A549 (cell line): ENCODE data around the gene PLCB4. TPM values are rescaled to one million over a fixed set of nuclear protein-coding genes. Genes with fewer than 3 reads are reported as not detected.

Source experiments
- ATAC-seq, 2 experiments: fragments of 200-7000 bp in 1 of 2; fragments of >200 bp in 1 of 2; cut with Nextera tagmentation in 1 of 2; cut with Tn5 transposase in 1 of 2; 3 replicates each; pipeline versions ENCODE4 v1.8.0 to v1.9.1; 2018 to 2020; ENCODE audit warnings: mild to moderate bottlenecking in 1 of 2, moderate library complexity in 1 of 2
- CTCF ChIA-PET: fragments of 300-600 bp; sonication (Branson Sonifier 250); formaldehyde crosslinking; extraction: SDS; loops from one replicate; lab custom pipeline; 2021; ENCODE audit warnings: antibody characterized with exemption, inconsistent platforms; lab: Yijun Ruan, JAX
- POLR2A ChIA-PET: fragments of 350-600 bp; formaldehyde crosslinking; extraction: SDS; loops from one replicate; lab custom pipeline; 2021; ENCODE audit warnings: antibody characterized with exemption, inconsistent platforms; lab: Yijun Ruan, JAX
- DNase-seq, 2 experiments: peaks; one replicate each; pipeline versions ENCODE4 v3.0.0 to v3.0.0-alpha.2; 2011 to 2016; ENCODE audit warnings: low read depth in 1 of 2, low spot score in 1 of 2
- FAIRE-seq: peaks from 2 replicates; lab custom pipeline; 2011; peaks lifted over from hg19 to GRCh38; lab: Jason Lieb, UNC
- H3K27ac ChIP-seq, 2 experiments: fragments of >200 bp; sonication (Bioruptor Twin); formaldehyde crosslinking; 3 replicates each; pipeline ENCODE4 v1.5.1; 2016 to 2017
- H3K4me1 ChIP-seq: fragments of >200 bp; sonication (Bioruptor Twin); formaldehyde crosslinking; 3 replicates; pipeline ENCODE4 v1.6.1; 2016
- H3K4me2 ChIP-seq: fragments of >200 bp; sonication (Bioruptor Twin); formaldehyde crosslinking; 3 replicates; pipeline ENCODE4 v1.6.1; 2016
- H3K4me3 ChIP-seq: fragments of >200 bp; sonication (Bioruptor Twin); formaldehyde crosslinking; 3 replicates; pipeline ENCODE4 v1.5.1; 2016
- H3K9me3 ChIP-seq: fragments of >200 bp; sonication (Bioruptor Twin); formaldehyde crosslinking; 3 replicates; pipeline ENCODE4 v1.6.1; 2016
- CBX2 ChIP-seq: fragments of 200-600 bp; sonication (generic); IDR thresholded peaks from 2 replicates; pipeline ENCODE4 v1.6.1; 2016; ENCODE audit warnings: low read depth, mild to moderate bottlenecking, borderline replicate concordance
- CBX8 ChIP-seq: fragments of 200-600 bp; sonication (generic); IDR thresholded peaks from 2 replicates; pipeline ENCODE4 v1.6.1; 2016
- EHF ChIP-seq: fragments of 250-450 bp; sonication (Bioruptor Pico); IDR thresholded peaks from 2 replicates; pipeline ENCODE4 v1.5.0; 2020; ENCODE audit warnings: mild to moderate bottlenecking
- FOSB ChIP-seq: fragments of 250-450 bp; sonication (Bioruptor Pico); IDR thresholded peaks from 2 replicates; pipeline ENCODE4 v1.5.0; 2020; ENCODE audit warnings: mild to moderate bottlenecking, moderate library complexity
- FOSL2 ChIP-seq, 2 experiments: fragments of 450-650 bp in 1 of 2; fragments of >200 bp in 1 of 2; sonication (Bioruptor Twin) in 1 of 2; formaldehyde crosslinking; IDR thresholded peaks; 2 replicates each; pipeline versions ENCODE4 v1.5.0 to v1.6.1; 2016 to 2020; ENCODE audit warnings: mild to moderate bottlenecking in 1 of 2, moderate library complexity in 1 of 2
- HOXA7 ChIP-seq: fragments of 250-450 bp; sonication (Bioruptor Pico); IDR thresholded peaks from 2 replicates; pipeline ENCODE4 v1.5.0; 2020; ENCODE audit warnings: mild to moderate bottlenecking, moderate library complexity
- MYC ChIP-seq: IDR thresholded peaks from 2 replicates; pipeline ENCODE4 v1.6.1; 2012; ENCODE audit warnings: mild to moderate bottlenecking, inconsistent platforms, low read length, improper control_type of control experiment, borderline replicate concordance
- NFE2L2 ChIP-seq: fragments of 150-350 bp; conservative IDR thresholded peaks from 2 replicates; pipeline ENCODE4 v1.6.1; 2014; ENCODE audit warnings: low read length
- NPAS2 ChIP-seq: fragments of 250-450 bp; sonication (Bioruptor Pico); IDR thresholded peaks from 2 replicates; pipeline ENCODE4 v1.8.0; 2022; ENCODE audit warnings: mild to moderate bottlenecking, moderate library complexity, borderline replicate concordance
- NR3C1 ChIP-seq: fragments of >200 bp; sonication (Bioruptor Twin); formaldehyde crosslinking; IDR thresholded peaks from 3 replicates; pipeline ENCODE4 v1.6.1; 2017
- POLR2A ChIP-seq: IDR thresholded peaks from 2 replicates; pipeline ENCODE4 v1.6.1; 2012; ENCODE audit warnings: mild to moderate bottlenecking, low read length
- RAD21 ChIP-seq, 2 experiments: fragments of >200 bp in 1 of 2; sonication (Bioruptor Twin) in 1 of 2; formaldehyde crosslinking in 1 of 2; IDR thresholded peaks in 1 of 2; conservative IDR thresholded peaks in 1 of 2; 2 replicates in 1 of 2; 3 replicates in 1 of 2; pipeline ENCODE4 v1.6.1; 2012 to 2018; ENCODE audit warnings: inconsistent platforms in 1 of 2
- RFX5 ChIP-seq: fragments of 450-650 bp; IDR thresholded peaks from 2 replicates; pipeline ENCODE4 v1.7.1; 2014; ENCODE audit warnings: antibody characterized with exemption, mild to moderate bottlenecking, moderate library complexity
- TP53 ChIP-seq: fragments of 250-450 bp; sonication (Bioruptor Pico); IDR thresholded peaks from 2 replicates; pipeline ENCODE4 v1.5.0; 2021; ENCODE audit warnings: mild to moderate bottlenecking, moderate library complexity
- ZNF302 ChIP-seq: fragments of 250-450 bp; sonication (Bioruptor Pico); IDR thresholded peaks from 2 replicates; pipeline ENCODE4 v1.9.0; 2021; ENCODE audit warnings: inconsistent platforms, mild to moderate bottlenecking, moderate library complexity
- WGBS: methylation state at CpG from one replicate; pipeline ENCODE4 v1.1.6; 2017; ENCODE audit errors: missing lambda C conversion rate; 5-methylcytosine and 5-hydroxymethylcytosine counted together
- polyA plus RNA-seq, 4 experiments: library from polyadenylated mRNA; depleted of rRNA in 3 of 4; stranded (reverse); fragments of >200 nt; fragmentation: RNase III in 1 of 4; extraction: RNeasy Plus Mini Kit Qiagen cat#74134 plus additional on column Dnase treatment in 1 of 4; gene quantifications; 2 replicates in 3 of 4; 3 replicates in 1 of 4; pipeline ENCODE4 v1.2.3, GENCODE V29; 2011 to 2017
- TF ChIP-seq, protein P1 (sequence below): fragments of 250-450 bp; sonication (Bioruptor Pico); IDR thresholded peaks from 2 replicates; pipeline ENCODE4 v1.5.0; 2020; ENCODE audit warnings: low read depth, mild to moderate bottlenecking, moderate library complexity
- TF ChIP-seq, protein P2 (sequence below): fragments of >200 bp; sonication (Bioruptor Twin); formaldehyde crosslinking; IDR thresholded peaks from 3 replicates; pipeline ENCODE4 v1.5.1; 2016
- TF ChIP-seq, protein P3 (sequence below): fragments of 150-350 bp; IDR thresholded peaks from 2 replicates; pipeline ENCODE4 v1.6.1; 2014; ENCODE audit warnings: low read depth, mild to moderate bottlenecking, low read length
- TF ChIP-seq, protein P4 (sequence below): IDR thresholded peaks from 2 replicates; pipeline ENCODE4 v1.6.1; 2012
- TF ChIP-seq, protein P5 (sequence below): IDR thresholded peaks from 2 replicates; pipeline ENCODE4 v1.6.1; 2012
- TF ChIP-seq, protein P6 (sequence below): fragments of 250-450 bp; sonication (Bioruptor Pico); IDR thresholded peaks from 2 replicates; pipeline ENCODE4 v1.5.0; 2021; ENCODE audit warnings: mild to moderate bottlenecking, moderate library complexity, borderline replicate concordance

Gene PLCB4
- polyA plus RNA-seq, 2 of the 4 experiments (the other 2 are of a cell fraction) = 17.1 to 32.1 TPM

DNA sequence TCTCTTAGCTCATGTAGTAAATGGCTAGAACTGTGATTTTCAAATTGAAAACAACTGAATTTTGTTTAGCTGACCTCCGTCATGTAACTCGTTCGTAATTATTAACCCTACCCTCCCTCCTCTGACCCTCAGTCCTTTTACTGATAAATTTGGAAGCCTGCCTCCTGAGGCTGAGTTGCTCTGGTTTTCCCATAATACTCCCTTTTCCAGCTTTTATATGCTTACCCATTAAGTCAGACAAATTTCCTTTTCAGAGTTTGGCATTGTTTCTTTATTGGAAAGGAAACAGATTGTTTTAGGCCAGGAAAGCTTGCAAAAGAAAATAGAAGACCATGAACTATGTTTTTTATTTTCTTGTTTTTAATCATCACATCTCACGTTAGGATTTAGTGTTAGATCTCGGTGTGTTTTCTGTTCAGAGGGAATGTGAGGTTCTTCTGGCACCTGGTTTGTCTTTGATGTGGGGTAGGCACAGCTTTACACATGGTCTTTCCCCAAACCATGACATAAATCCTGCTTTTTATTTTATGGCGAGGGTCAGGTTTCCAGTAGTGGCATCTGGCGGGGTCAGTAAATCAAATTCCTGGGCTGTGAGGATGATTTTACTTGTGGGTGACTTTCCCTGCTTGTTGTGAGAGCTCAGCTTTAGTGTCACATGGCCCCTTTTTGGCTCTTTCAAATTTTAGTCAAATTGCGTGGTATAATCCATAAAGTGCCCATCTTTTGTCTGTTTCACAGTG is 24.5 kb downstream of the PLCB4 start:
- Histone ChIP-seq H3K4me1 (peaks cover 41% of the 10 kb centered on the region), H3K4me2 (peak overlapping the region; percentile 23), H3K4me3 (no peak overlapping the region), H3K27ac (0 out of 6 replicates have a peak overlapping the region, but pooled peaks of 1 of the 2 experiments have one; percentile 3), H3K9me3 (no peaks in the 10 kb centered on the region)
- DNase-seq (no peak), ATAC-seq (no peak), FAIRE-seq (no peak)
- CTCF ChIA-PET = interaction anchor here (0.7 to 2.0 kb wide), 6 partner anchors 12 to 266 kb away, joined by 3 to 7 read pairs (median 4); no protein-coding TSS in a partner anchor
- 74% methylated on average over 8 of the region's 8 CpGs for WGBS
- TF ChIP-seq, protein P1, sequence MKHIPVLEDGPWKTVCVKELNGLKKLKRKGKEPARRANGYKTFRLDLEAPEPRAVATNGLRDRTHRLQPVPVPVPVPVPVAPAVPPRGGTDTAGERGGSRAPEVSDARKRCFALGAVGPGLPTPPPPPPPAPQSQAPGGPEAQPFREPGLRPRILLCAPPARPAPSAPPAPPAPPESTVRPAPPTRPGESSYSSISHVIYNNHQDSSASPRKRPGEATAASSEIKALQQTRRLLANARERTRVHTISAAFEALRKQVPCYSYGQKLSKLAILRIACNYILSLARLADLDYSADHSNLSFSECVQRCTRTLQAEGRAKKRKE (CRISPR knock-in tag) = no peak
- TF ChIP-seq TP53 (CRISPR knock-in tag) (no peak), FOSB (CRISPR knock-in tag) (no peak), CBX2 (no peak), FOSL2 (IDR thresholded peaks at IDR 0.05) (no peak), FOSL2 (CRISPR knock-in tag; IDR thresholded peaks at IDR 0.05) (no peak), NFE2L2 (no peak), HOXA7 (CRISPR knock-in tag) (no peak), CBX8 (no peak)
- TF ChIP-seq, protein P2, sequence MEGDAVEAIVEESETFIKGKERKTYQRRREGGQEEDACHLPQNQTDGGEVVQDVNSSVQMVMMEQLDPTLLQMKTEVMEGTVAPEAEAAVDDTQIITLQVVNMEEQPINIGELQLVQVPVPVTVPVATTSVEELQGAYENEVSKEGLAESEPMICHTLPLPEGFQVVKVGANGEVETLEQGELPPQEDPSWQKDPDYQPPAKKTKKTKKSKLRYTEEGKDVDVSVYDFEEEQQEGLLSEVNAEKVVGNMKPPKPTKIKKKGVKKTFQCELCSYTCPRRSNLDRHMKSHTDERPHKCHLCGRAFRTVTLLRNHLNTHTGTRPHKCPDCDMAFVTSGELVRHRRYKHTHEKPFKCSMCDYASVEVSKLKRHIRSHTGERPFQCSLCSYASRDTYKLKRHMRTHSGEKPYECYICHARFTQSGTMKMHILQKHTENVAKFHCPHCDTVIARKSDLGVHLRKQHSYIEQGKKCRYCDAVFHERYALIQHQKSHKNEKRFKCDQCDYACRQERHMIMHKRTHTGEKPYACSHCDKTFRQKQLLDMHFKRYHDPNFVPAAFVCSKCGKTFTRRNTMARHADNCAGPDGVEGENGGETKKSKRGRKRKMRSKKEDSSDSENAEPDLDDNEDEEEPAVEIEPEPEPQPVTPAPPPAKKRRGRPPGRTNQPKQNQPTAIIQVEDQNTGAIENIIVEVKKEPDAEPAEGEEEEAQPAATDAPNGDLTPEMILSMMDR = no peak
- TF ChIP-seq, protein P3, sequence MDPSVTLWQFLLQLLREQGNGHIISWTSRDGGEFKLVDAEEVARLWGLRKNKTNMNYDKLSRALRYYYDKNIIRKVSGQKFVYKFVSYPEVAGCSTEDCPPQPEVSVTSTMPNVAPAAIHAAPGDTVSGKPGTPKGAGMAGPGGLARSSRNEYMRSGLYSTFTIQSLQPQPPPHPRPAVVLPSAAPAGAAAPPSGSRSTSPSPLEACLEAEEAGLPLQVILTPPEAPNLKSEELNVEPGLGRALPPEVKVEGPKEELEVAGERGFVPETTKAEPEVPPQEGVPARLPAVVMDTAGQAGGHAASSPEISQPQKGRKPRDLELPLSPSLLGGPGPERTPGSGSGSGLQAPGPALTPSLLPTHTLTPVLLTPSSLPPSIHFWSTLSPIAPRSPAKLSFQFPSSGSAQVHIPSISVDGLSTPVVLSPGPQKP = no peak
- POLR2A ChIA-PET = no interaction called here

GRCh38 chr20:9099372-9099771 is 30.5 kb downstream of the PLCB4 start:
- FAIRE-seq = no peak
- no peak for TF ChIP-seq RFX5
- no peak for TF ChIP-seq POLR2A
- TF ChIP-seq RAD21 (conservative IDR thresholded peaks at IDR 0.05 in 1 of 2, IDR thresholded peaks at IDR 0.05 in 1 of 2) = peak in 1 of 2 experiments; percentile 20; a peak in 1 of 5 replicates
- ATAC-seq = no peak
- ChIA-PET CTCF (interaction anchor here (0.7 to 1.7 kb wide), 6 partner anchors 10 to 246 kb away, joined by 3 to 5 read pairs (median 3); no protein-coding TSS in a partner anchor), POLR2A (no interaction called here)
- Histone ChIP-seq H3K4me2 (no peak overlapping the region), H3K4me1 (0 out of 3 replicates have a peak, but pooled peaks cover 5% of the 10 kb centered on the region), H3K27ac (no peak overlapping the region), H3K9me3 (no peaks in the 10 kb centered on the region), H3K4me3 (no peak overlapping the region)
- no peak for DNase-seq
- WGBS = 93% methylated on average over 2 of the region's 2 CpGs

DNA sequence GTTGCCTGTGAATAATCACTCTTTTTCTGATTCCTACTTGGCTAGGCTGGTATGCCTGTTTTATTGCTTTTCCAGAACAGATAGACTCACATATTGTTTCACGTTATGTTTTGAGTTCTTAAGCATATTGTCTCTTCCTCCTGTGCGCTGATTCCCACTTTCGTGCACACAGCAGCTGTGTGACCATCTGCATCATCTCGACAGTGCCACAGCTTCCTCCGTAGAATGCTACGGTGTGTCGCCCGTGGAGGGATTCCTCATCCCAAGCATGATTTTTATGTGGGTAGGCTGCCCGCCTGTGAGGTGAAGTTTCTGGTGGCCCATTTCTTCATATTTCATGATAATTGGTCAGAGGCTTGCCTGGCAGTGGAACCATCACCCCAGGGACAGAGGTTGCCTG is 31.8 kb downstream of the PLCB4 start:
- no peak overlapping the region for H3K4me2 ChIP-seq
- POLR2A ChIA-PET = no interaction called here
- no peak overlapping the region for H3K27ac ChIP-seq
- no peak for DNase-seq
- no peak for TF ChIP-seq MYC
- TF ChIP-seq, protein P4, sequence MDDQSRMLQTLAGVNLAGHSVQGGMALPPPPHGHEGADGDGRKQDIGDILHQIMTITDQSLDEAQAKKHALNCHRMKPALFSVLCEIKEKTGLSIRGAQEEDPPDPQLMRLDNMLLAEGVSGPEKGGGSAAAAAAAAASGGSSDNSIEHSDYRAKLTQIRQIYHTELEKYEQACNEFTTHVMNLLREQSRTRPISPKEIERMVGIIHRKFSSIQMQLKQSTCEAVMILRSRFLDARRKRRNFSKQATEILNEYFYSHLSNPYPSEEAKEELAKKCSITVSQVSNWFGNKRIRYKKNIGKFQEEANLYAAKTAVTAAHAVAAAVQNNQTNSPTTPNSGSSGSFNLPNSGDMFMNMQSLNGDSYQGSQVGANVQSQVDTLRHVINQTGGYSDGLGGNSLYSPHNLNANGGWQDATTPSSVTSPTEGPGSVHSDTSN = no peak
- TF ChIP-seq, protein P5, sequence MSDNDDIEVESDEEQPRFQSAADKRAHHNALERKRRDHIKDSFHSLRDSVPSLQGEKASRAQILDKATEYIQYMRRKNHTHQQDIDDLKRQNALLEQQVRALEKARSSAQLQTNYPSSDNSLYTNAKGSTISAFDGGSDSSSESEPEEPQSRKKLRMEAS = no peak
- no peak for TF ChIP-seq NPAS2 (CRISPR knock-in tag)
- TF ChIP-seq RAD21 (conservative IDR thresholded peaks at IDR 0.05 in 1 of 2, IDR thresholded peaks at IDR 0.05 in 1 of 2) = no peak
- no peak for TF ChIP-seq ZNF302
- TF ChIP-seq, protein P3 = no peak
- TF ChIP-seq, protein P6, sequence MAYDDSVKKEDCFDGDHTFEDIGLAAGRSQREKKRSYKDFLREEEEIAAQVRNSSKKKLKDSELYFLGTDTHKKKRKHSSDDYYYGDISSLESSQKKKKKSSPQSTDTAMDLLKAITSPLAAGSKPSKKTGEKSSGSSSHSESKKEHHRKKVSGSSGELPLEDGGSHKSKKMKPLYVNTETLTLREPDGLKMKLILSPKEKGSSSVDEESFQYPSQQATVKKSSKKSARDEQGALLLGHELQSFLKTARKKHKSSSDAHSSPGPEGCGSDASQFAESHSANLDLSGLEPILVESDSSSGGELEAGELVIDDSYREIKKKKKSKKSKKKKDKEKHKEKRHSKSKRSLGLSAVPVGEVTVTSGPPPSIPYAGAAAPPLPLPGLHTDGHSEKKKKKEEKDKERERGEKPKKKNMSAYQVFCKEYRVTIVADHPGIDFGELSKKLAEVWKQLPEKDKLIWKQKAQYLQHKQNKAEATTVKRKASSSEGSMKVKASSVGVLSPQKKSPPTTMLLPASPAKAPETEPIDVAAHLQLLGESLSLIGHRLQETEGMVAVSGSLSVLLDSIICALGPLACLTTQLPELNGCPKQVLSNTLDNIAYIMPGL (CRISPR knock-in tag) = no peak
- no peak for TF ChIP-seq NR3C1
- no peak for TF ChIP-seq EHF
- H3K4me3 ChIP-seq = no peak overlapping the region
- no peak for ATAC-seq
- WGBS = 95% methylated on average over 9 of the region's 9 CpGs
- H3K9me3 ChIP-seq = no peaks in the 10 kb centered on the region
- CTCF ChIA-PET = interaction anchor here (1.2 to 1.7 kb wide), 4 partner anchors 9 to 38 kb away, joined by 3 to 5 read pairs (median 4); no protein-coding TSS in a partner anchor
- no peaks in the 10 kb centered on the region for H3K4me1 ChIP-seq
- FAIRE-seq = no peak
